Activated T-cell treated with anti-CD3 and anti-CD28 coated beads for 1 hour (primary cell): ENCODE measurements around the gene SYTL1.
A peak's percentile ranks its signal among the peaks of the same experiment; 100 is the strongest.

Source experiments
- DNase-seq: peaks from one replicate; pipeline ENCODE4 v3.0.0-alpha.2; 2020; ENCODE audit warnings: low read depth

The SYTL1 gene, protein sequence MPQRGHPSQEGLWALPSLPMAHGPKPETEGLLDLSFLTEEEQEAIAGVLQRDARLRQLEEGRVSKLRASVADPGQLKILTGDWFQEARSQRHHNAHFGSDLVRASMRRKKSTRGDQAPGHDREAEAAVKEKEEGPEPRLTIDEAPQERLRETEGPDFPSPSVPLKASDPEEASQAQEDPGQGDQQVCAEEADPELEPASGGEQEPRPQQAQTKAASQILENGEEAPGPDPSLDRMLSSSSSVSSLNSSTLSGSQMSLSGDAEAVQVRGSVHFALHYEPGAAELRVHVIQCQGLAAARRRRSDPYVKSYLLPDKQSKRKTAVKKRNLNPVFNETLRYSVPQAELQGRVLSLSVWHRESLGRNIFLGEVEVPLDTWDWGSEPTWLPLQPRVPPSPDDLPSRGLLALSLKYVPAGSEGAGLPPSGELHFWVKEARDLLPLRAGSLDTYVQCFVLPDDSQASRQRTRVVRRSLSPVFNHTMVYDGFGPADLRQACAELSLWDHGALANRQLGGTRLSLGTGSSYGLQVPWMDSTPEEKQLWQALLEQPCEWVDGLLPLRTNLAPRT

DNA sequence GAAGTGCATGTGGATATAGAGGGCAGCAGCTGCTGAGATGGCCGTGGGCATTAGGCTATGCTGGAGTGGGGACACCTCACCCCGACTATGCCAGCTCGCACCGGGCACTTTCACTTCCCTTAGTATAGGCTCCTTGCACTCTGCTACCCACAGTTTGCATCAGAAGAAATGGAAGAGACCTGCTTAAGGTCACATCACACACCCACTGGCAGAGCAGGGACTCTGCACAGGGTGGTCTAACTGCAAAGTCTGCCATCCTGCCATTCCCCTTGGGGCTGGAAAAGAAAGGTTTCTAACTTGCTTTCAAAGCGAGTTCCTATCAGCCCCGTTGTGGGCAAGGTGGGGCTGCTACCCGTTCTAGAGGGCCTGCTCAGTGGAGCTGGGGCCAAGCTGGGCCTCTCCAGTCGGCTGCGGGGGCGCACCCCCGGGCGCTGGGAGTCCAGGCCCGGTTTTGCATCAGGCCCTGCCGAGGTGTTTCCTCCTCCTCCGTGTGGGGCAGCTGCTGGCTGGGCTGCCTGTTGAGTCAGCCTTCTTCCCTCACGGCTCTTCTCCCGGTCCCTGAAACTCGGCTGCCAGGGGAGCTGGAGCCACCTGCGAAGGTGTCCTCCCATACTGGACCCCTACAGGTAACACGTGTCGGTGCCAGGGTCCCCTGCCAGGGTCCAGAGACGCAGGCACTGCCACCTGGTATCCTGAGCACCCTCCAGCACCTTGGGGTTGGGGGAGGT, at the start of gene SYTL1:
SYTL1 (plus strand) TSS at position 498 of the 728 bp plus-strand sequence. CDS start 3,313 bp downstream, outside the sequence.
- peak; percentile 56 for DNase-seq

DNA sequence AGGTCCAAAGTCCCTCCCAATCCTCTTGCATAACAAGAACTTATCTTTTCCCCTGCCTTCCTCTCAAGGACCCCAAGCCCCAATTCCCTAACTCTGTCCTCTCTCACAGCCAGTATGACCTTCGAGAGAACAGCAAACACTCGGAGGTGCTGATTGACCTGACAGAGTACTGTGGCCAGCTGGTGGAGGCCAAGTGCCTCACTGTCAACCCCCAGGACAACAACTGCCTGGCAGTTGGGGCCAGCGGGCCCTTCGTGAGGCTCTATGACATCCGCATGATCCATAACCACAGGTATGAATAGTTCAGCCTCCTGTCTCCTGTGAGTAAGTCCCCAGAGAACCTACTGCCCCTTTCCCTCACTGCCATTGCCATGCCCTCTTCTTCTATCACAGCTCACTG, 49.7 kb upstream of the SYTL1 start:
- DNase-seq: no peak

DNA sequence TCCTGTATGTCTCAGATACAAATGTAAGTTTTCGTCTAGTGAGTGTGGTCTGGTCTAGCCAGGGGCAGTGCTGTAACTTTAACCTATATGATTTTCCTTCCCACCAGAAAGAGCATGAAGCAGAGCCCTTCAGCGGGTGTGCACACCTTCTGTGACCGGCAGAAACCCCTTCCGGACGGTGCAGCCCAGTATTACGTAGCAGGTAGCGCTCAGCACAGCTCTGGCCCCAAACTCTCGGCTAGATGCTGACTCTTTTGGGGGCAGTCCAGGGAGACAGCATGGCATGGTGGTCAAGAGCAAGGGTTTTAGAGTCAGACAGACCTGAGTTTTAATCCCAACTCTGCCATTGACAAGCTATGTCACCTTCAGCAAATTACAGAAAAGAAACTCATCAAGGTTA, 47.9 kb upstream of the SYTL1 start:
- no peak for DNase-seq

DNA sequence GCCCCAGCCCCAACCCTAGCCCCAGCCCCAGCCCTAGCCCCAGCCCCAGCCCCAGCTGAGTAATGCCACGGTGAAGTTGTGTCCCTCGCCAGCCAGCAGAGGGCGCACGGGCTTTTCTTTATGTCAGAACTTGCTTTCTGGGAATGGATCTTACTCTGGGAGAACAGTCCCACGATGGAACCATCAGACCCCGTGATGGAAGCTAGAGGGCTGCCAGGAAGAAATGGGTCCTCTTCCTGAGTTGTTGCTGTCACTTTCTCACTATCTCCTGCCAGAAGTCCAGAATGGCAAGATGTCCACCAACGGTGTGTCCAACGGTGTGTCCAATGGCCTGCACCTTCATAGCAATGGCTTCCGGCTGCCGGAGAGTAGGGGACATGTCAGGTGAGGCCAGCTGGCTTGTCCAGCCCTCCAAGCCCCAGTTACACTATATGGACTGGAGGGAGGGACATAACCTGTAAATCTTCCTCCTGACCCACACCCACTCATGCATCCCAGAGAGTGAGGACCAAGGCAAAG, 45.0 kb upstream of the SYTL1 start:
- DNase-seq: peak; percentile 77

DNA sequence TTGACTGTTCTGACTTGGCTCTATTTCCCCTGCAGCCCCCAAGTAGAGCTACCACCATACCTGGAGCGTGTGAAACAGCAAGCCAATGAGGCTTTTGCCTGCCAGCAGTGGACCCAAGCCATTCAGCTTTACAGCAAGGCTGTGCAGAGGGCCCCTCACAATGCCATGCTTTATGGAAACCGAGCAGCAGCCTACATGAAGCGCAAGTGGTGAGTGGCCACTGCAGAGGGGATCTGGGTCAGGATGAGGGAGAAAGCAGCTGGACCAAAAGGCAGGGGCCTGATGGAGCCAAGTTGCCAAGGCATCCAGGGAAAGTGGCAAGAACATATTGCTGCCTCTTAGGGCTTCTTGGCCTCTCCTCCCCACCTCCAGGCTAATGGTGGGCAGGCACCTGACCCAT, 43.9 kb upstream of the SYTL1 start:
- no peak for DNase-seq

DNA sequence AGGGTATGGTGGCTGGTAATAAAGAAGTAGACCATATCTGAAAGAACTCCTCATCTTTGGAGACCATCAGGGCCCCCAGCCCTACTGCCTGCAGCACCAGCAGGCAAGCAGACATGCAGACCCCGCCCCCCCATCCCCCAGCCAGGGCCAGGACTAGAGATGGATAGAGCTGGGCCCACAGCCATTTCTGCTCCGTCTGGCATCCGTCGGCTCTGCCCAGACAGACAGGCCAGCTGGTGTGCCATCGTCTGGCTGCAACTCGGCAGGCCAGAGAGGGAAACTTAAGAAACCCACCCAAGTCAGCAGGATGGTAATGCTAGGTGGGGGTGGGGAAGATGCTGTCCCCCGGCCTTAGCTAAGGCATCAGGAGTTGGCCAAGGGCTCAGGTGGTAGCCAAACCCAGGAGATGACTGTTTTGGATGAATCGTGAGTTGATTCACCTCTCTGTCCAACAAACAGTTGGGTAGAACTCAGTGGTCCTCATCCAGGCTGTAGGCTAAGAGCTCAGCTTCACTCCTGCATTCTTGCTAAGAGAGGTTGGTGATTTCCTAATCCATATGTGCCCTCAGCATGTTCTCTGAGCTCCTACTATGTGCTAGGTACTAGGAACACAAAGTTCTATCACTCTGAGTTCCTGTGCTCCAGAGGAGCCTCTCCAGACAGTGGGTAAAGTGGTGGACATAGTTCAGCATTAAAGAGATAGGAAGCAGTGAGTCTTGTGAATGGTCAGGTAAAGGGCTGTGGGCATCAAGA, 43.0 kb upstream of the SYTL1 start:
- no peak for DNase-seq

DNA sequence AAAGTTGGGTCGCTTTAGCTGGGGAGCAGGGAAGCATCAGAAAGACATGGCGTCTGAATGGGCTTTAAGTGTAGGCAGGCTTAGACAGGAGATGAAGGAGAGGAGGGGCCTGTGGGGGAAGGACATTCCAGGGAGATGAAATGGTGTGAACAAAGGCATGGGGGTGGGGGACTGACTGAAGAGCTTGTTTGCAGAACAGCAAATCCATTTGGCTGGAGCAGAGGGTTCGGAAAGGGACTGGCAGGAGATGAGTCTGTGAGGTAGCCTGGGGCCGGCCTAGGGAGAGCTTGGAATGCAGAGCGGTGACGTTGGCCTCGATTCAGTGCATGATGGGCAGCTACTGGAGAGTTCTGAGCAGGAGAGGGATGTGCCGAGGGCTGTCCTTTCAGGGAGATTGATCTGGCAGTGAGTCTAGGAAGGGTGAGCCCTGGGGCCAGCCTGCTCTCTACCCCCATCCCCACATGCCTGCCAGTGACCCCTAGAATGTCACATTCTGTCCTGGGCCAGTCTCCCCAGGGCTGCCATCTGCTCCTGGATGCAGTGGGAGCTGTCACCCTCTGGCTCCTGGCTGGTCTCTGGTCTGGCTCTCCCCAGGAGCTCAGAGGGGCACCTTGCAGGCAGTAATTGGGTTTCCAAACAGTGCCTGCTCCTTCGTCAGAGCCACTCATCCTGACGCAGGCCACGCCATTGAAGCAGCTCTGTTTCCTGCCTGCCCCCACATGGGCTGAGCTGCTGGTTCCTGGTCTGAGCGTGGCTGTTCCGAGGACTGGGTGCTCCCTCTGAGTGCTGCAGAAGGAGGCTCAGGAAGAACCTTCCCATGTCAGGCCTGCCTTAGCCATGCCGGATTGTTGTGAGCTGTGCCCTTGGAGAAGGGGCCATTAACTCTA, 42.2 kb upstream of the SYTL1 start:
- DNase-seq: no peak

DNA sequence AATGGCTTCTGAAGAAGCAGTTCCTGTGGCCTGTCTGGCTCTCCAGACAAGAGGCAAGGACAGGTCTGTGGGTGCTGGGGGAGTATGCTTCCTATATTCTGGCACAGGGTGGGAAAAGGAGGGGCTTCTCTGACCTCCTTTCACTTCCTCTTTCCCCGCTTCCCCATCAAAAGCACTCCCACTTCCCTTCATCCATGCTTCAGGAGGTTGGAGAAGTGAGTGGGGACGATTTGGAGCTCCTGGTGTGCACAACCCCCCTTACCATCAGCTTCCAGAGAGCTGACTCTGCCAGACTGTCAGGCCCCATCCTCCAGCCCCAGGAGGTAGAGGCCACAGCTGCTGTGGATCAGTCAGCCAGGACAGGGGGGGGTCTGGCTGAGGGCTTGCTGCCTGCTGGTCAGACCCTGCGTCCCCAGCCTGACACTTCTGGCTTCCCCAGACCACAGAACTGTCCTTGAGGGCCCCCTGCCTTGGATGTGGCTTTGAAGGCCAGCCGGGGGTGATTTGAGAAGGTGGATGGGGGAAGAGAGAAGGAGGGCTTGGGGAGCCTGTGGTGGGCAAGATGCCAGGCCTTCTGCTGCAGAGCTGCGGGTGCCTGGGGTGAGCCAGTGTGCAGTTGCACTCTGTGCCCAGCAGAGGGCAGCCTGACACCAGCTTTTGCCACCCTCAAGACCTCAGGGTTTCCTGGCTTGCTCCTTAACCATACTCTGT, 41.3 kb upstream of the SYTL1 start:
- DNase-seq: peak; percentile 69

DNA sequence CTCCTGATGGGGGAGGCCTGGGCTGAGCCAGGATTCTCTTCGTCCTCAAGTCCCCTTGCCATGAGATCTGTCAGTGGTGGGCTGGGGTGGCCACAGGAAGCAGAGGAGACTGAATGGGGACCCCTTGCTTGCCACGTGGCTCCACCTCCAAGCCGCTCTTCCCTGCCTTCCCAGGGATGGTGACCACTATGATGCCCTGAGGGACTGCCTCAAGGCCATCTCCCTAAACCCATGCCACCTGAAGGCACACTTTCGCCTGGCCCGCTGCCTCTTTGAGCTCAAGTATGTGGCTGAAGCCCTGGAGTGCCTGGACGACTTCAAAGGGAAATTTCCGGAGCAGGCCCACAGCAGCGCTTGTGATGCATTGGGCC, 40.8 kb upstream of the SYTL1 start:
- DNase-seq: no peak

DNA sequence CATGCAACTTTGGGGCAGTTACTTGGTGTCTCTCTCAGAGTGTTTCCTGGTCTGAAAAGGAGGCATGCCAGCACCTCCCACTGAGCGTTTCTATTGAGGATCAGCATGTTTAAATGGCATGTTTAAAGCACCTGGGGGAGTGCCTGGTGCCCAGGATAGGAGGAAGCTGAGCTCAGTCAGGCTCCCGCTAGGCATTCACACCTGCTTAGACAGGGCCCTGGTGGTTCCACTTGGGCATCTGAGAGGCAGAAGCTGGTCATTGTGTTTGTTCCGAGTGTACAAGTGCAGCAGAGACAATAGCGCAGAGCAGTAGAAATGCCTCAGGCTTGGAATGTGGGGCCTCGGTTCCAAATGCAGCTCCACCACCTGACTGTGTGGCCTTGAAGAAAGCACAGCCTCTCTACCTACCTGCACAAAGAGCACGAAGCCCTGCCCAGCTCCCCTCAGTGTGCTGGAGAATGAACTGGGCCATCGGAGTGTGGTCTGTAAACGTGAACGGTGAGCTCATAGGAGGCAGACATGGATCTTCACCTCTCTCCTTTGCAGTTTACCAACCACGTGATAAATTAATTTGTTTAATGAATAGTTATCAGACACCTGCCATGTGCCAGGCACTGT, 40.1 kb upstream of the SYTL1 start:
- DNase-seq: no peak

DNA sequence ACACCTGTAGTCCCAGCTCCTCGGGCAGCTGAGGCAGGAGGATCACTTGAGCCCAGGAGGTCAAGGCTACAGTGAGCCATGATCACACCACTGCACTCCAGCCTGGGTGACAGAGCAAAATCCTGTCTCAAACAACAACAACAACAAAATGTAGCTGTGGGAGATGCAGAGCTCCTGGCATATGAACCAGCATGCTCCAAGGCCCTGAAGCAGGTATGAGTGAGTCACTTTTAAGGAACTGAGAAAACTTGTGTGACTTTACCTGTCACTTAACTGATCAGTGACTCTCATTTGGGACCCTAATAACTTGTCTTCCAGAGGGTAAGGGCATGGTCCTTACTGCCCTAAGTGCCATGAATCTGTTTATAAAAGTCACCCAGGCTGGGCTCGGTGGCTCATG, 39.2 kb upstream of the SYTL1 start:
- DNase-seq: no peak

DNA sequence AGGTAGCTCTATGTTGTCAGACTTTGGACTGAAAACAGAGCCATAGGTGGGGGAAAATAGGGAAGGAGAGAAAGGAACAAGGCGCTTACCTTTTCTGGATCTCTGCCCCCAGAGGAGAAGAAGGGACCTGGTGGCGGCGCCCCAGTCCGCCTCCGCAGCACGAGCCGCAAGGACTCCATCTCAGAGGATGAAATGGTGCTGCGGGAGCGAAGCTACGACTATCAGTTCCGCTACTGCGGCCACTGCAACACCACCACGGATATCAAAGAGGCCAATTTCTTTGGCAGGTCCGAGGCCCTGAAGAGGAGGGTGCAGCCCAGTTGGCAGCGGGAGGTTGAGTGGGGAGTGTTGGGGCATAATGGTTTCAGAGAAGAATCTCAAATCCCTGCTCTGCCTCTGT, 38.3 kb upstream of the SYTL1 start:
- DNase-seq: no peak

DNA sequence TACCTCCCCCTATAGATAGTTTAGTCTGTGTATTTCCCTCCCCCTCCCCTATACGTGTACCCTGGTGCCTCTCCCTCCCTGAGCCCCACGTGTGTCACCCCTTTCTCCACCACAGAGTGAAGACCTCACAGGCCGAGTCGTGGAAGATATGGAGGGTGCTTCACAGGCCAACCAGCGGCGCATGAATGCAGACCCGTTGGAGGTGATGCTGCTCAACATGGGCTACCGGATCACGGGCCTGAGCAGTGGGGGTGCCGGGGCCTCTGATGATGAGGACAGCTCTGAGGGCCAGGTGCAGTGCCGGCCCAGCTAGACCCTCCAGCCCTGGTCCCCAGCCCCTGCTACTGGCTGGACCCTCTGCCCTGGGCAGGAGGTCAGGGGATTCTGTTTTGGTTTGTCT, 35.8 kb upstream of the SYTL1 start:
- no peak for DNase-seq

DNA sequence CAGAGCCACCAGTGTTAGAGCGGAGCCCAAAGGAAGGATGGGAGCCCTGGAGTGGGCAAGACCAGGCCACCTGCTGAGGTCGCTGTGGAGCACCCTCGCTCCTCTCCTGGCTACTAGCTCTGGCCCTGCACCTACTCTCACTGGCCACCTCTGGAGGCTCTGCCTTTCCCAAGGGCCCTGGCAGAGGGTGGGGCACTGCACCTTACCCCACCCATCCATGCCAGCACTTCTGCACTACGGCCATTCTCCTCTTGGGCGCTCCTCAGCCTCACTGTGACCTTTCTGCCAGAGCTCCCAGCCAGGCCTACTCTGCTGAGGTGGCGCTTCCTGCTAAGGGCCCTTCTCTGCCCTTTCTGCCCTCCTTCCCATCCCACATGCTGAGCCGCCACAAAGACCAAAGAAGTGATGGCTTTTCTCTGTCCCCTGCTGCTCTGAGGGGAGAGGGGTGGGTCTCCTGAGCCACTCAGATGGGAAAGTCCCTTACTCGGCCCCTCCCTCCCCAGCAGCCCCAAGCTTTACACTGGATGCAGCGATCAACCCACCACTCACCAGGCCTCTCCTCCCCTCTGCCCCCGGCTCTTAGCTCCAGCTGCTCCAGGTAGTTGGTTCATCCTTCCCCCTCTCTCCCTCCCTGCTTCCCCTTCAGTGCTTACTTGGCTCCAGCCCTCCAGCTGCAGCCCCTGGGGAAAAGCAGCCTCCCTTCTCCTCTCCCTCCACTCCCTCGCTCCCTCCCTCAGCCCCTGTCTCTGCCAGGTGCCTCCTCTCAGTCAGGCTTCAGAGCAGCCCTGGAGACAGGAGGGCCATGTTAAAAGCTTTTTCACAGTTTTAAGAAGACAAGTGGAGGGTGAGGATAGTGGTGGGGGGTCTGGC, 34.7 kb upstream of the SYTL1 start:
- DNase-seq: no peak

DNA sequence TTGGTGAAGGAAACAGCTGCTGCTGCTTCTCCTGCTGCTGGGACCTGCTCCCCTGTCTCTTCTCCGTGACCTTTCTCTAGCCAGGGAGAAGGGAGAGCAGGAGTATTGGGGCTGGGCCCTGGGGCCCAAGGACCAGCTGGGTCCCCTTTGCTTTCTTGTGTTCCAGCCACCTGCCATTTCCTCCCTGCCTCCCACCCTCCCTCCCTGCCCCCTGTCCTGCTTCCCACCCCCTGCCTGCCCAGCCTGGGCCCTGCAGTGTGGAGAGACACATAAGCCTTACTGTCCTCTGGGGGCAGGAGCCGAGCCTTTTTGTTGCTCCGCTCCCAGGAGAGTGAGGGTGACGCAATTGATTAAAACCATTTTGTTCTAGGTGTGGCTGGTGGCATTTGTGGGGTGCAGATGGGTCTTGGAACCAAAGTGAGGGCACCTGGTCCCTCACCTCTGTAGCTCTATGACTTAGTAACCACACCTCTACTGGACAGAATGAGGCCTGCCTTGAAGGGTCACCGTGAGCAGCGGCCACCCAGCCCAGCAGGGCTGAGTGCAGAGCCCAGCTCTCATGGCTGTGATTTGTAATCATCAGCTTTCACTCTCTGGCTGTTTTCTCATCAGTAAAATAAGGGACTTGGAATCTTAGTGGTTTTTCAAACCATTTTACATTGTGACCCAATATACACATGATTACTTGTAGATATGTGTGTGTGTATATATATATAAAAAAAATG, 33.8 kb upstream of the SYTL1 start:
- DNase-seq: no peak

DNA sequence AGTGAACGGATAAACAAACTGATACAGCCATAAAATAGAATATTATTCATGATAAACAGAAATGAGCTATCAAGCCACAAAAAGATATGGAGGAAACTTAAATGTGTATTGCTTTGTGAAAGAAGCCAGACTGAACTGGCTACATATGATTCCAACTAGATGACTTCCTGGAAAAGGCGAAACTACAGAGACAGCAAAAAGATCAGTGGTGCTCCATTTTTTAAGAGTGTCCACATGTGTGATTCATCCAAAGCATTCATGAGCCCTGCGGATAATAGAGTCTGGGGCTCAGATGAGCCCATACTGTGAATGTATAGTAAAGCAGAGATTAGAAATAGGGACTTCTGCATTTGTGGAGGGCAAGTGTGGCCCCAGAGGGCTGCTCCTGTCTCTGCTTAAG, 27.7 kb upstream of the SYTL1 start:
- DNase-seq: no peak

DNA sequence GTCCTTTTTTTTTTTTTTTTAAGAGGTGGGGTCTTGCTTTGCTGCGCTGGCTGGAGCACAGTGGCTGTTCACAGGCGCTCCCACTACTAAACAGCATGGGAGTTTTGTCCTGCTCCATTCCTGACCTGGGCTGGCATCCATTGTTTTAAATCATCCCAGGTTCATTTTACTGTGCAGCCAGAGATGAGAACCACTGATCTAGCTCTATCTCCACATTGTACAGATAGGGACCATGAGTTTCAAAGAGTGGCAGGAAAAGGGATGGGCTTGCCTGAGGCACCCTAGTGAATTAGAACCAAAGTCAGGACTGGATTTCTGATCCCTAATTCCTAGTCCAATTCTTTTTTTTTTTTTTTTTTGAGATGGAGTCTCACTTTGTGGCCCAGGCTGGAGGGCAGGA, 27.1 kb upstream of the SYTL1 start:
- DNase-seq: no peak

DNA sequence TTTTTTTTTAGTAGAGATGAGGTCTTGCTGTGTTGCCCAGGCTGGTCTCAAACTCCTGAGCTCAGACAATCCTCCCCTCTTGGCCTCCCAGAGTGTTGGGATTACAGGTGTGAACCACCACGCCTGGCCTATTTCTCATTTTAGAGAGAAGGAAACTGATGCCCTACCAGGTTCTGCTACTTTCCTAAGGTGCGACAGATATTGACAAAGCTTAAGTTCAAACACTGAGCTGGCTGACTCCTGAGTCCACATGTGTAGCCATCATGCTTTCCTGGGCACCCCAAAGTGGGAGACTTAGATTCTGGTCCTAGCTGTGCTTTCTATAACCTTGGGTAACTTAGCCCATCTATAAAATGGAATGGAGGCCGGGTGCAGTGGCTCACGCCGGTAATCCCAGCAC, 25.0 kb upstream of the SYTL1 start:
- DNase-seq: no peak

DNA sequence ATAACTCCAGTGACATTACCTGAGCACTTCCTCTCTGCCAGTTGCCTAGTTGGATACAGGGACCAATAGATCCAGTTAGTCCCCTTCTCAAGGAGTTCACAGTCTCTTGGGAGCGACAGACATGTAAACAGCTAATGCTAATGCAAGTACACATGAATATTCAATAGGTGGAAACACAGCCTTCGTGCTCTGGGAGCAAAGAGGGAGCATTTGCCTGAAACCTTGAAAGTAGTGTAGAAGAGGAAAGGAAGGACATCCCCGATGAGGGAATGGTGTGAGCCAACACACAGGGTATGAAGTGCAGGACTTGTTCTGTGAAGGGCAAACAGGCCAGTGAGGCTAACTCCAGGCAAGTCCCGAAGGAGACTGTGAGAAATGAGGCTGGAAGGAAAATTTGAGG, 23.7 kb upstream of the SYTL1 start:
- DNase-seq: no peak
